Natural killer cell (primary cell): ENCODE data around the gene ELMO3. TPM values are rescaled to one million over a fixed set of nuclear protein-coding genes. Genes with fewer than 3 reads are reported as not detected.

Experiments
- ATAC-seq, 3 donors: fragments of 150-1000 bp in 2 of 3; fragments of 200-7000 bp in 1 of 3; cut with Tn5 transposase; 1 replicate in 1 of 3; 2 replicates in 2 of 3; pipeline ENCODE4 v1.10.0; 2021; ENCODE audit warnings: mild to moderate bottlenecking in 2 of 3, moderate library complexity in 2 of 3
- DNase-seq, 2 donors: peaks; one replicate each; pipeline versions ENCODE4 v3.0.0 to v3.0.0-alpha.2; 2013 to 2021; ENCODE audit warnings: mixed read lengths in 1 of 2
- H3K27ac ChIP-seq: one replicate; pipeline ENCODE4 v1.5.1; 2013; ENCODE audit warnings: mild to moderate bottlenecking, low read length
- H3K27me3 ChIP-seq: one replicate; pipeline ENCODE4 v1.6.1; 2013; ENCODE audit warnings: low read length; ENCODE audit not compliant: control insufficient read depth, insufficient read depth
- H3K36me3 ChIP-seq: one replicate; pipeline ENCODE4 v1.6.1; 2013; ENCODE audit warnings: low read length; ENCODE audit not compliant: control insufficient read depth, insufficient read depth
- H3K4me1 ChIP-seq: one replicate; pipeline ENCODE4 v1.6.1; 2013; ENCODE audit warnings: low read length; ENCODE audit not compliant: control insufficient read depth, insufficient read depth
- H3K4me3 ChIP-seq: one replicate; pipeline ENCODE4 v1.5.1; 2013; ENCODE audit warnings: low read length
- H3K9me3 ChIP-seq: one replicate; pipeline ENCODE4 v1.6.1; 2013; ENCODE audit warnings: low read length; ENCODE audit not compliant: control insufficient read depth, insufficient read depth
- H3K27ac Mint-ChIP-seq, 2 donors: one replicate each; pipeline ENCODE4 v1.8.0; 2022; ENCODE audit warnings: mild to moderate bottlenecking in 2 of 2, mixed read lengths in 2 of 2, moderate library complexity in 1 of 2
- H3K27me3 Mint-ChIP-seq, 2 donors: one replicate each; pipeline ENCODE4 v1.8.0; 2022; ENCODE audit warnings: low read depth in 2 of 2, mixed read lengths in 2 of 2
- H3K36me3 Mint-ChIP-seq: one replicate; pipeline ENCODE4 v1.8.0; 2022; ENCODE audit warnings: mixed read lengths
- H3K4me1 Mint-ChIP-seq, 2 donors: one replicate each; pipeline ENCODE4 v1.8.0; 2022; ENCODE audit warnings: mixed read lengths in 2 of 2
- H3K4me3 Mint-ChIP-seq: one replicate; pipeline ENCODE4 v1.8.0; 2022; ENCODE audit warnings: mild to moderate bottlenecking, moderate library complexity, mixed read lengths
- H3K9me3 Mint-ChIP-seq, 2 donors: one replicate each; pipeline ENCODE4 v1.8.0; 2022; ENCODE audit warnings: mixed read lengths in 2 of 2
- CTCF ChIP-seq: fragments of 200-600 bp; IDR thresholded peaks from one replicate; pipeline ENCODE4 v1.8.0; 2022; ENCODE audit warnings: antibody characterized with exemption
- WGBS: methylation state at CpG from one replicate; pipeline ENCODE4 v1.1.7; 2013; ENCODE audit warnings: missing lambda C conversion rate; ENCODE audit not compliant: insufficient coverage; 5-methylcytosine and 5-hydroxymethylcytosine counted together
- intact Hi-C: fragments of 100-400 bp; cut with micrococcal nuclease; formaldehyde crosslinking; loops from one replicate; pipeline ENCODE4 v1.14.2; 2022
- total RNA-seq, 4 donors: library from RNA; stranded (reverse); fragments of 120-200 nt in 1 of 4; gene quantifications; one replicate each; pipeline versions ENCODE4 v1.2.3 to v1.2.4, GENCODE V29; 2013 to 2022

ELMO3 gene
- total RNA-seq, 3 donors from 2014 or later (not counting 1 experiment from before 2014, with no cell fraction given) = 1.9 to 3.3 (median 2.3) TPM

- no peak overlapping the region for H3K4me3 ChIP-seq
- H3K4me1 ChIP-seq = peaks cover 34% of the 10 kb centered on the region
- TF ChIP-seq CTCF = no peak
- ATAC-seq = no peak
- peaks cover 2% of the 10 kb centered on the region for H3K27me3 ChIP-seq
- Mint-ChIP-seq H3K4me1 (peaks cover 17 to 32% of the 10 kb centered on the region in 2 donors), H3K27me3 (peaks cover 0 to 5% of the 10 kb centered on the region in 2 donors), H3K4me3 (no peak overlapping the region), H3K36me3 (no peaks in the 10 kb centered on the region), H3K27ac (no peak overlapping the region), H3K9me3 (no peaks in the 10 kb centered on the region)
- WGBS = 84% methylated on average over 4 of the region's 4 CpGs
- no peaks in the 10 kb centered on the region for H3K9me3 ChIP-seq
- no peaks in the 10 kb centered on the region for H3K36me3 ChIP-seq
- intact Hi-C loops = no loop called here
- H3K27ac ChIP-seq = no peak overlapping the region
- DNase-seq = no peak
Measured at GRCh38 chr16:67188323-67188722, 10.6 kb upstream of the ELMO3 start.

GRCh38 chr16:67188798-67189197 lies 10.1 kb upstream of the ELMO3 start:
- Mint-ChIP-seq H3K36me3 (no peaks in the 10 kb centered on the region), H3K4me1 (peaks cover 21 to 37% of the 10 kb centered on the region in 2 donors), H3K27me3 (peaks cover 0 to 5% of the 10 kb centered on the region in 2 donors), H3K27ac (no peak overlapping the region), H3K9me3 (no peaks in the 10 kb centered on the region), H3K4me3 (no peak overlapping the region)
- Histone ChIP-seq H3K36me3 (no peaks in the 10 kb centered on the region), H3K4me1 (peaks cover 36% of the 10 kb centered on the region), H3K4me3 (no peak overlapping the region), H3K9me3 (no peaks in the 10 kb centered on the region), H3K27me3 (peaks cover 2% of the 10 kb centered on the region), H3K27ac (no peak overlapping the region)
- intact Hi-C loops = no loop called here
- 93% methylated on average over 15 of the region's 15 CpGs for WGBS
- ATAC-seq (no peak), DNase-seq (no peak)
- no peak for TF ChIP-seq CTCF

GRCh38 chr16:67190041-67190440 lies 8.9 kb upstream of the ELMO3 start, which contains the start of gene EXOC3L1:
EXOC3L1 (minus strand) TSS chr16:67190136; CDS start chr16:67189676, 460 bp downstream.
- Mint-ChIP-seq H3K4me3 (peak within 1 kb of the TSS; percentile 92), H3K27me3 (peaks cover 0 to 5% of the 10 kb centered on the region in 2 donors), H3K4me1 (peaks cover 24 to 42% of the 10 kb centered on the region in 2 donors), H3K36me3 (no peaks in the 10 kb centered on the region), H3K9me3 (no peaks in the 10 kb centered on the region), H3K27ac (no peak within 1 kb of the TSS)
- TF ChIP-seq CTCF = no peak
- no peak for DNase-seq
- WGBS = 69% methylated on average over 6 of the region's 6 CpGs
- Histone ChIP-seq H3K9me3 (no peaks in the 10 kb centered on the region), H3K27ac (no peak within 1 kb of the TSS), H3K36me3 (peaks cover 9% of the 10 kb centered on the region), H3K27me3 (peaks cover 2% of the 10 kb centered on the region), H3K4me1 (peaks cover 32% of the 10 kb centered on the region), H3K4me3 (no peak within 1 kb of the TSS)
- ATAC-seq = no peak
- intact Hi-C loops = no loop called here
